Aorta (tissue), 5 donors: ENCODE results near the gene C1QTNF6. TPM values are rescaled to one million over a fixed set of nuclear protein-coding genes. Genes with fewer than 3 reads are reported as not detected.

ENCODE experiments used
- ATAC-seq: fragments of 200-7000 bp; cut with Tn5 transposase; one replicate; pipeline ENCODE4 v1.9.1; 2022; ENCODE audit warnings: moderate library complexity; ENCODE audit not compliant: low FRiP score
- DNase-seq, 2 donors: peaks; one replicate each; pipeline ENCODE4 v3.0.0-alpha.2; 2020
- H3K27ac ChIP-seq, 2 donors: one replicate each; pipeline ENCODE4 v1.5.1; 2013; ENCODE audit warnings: low read length in 2 of 2, mild to moderate bottlenecking in 2 of 2, moderate library complexity in 2 of 2, control low read depth in 1 of 2, inconsistent platforms in 1 of 2, low read depth in 1 of 2
- H3K27me3 ChIP-seq, 2 donors: one replicate each; pipeline ENCODE4 v1.6.1; 2013; ENCODE audit warnings: control low read depth in 1 of 2, low read length in 1 of 2, mild to moderate bottlenecking in 1 of 2, moderate library complexity in 1 of 2; ENCODE audit not compliant: insufficient read depth in 2 of 2, control insufficient read depth in 1 of 2
- H3K36me3 ChIP-seq, 2 donors: one replicate each; pipeline ENCODE4 v1.6.1; 2013; ENCODE audit warnings: control low read depth in 1 of 2, low read length in 1 of 2, mild to moderate bottlenecking in 1 of 2; ENCODE audit not compliant: insufficient read depth in 2 of 2, control insufficient read depth in 1 of 2
- H3K4me1 ChIP-seq, 2 donors: one replicate each; pipeline ENCODE4 v1.6.1; 2013; ENCODE audit warnings: low read length in 2 of 2, control low read depth in 1 of 2, mild to moderate bottlenecking in 1 of 2, moderate library complexity in 1 of 2; ENCODE audit not compliant: insufficient read depth in 2 of 2, control insufficient read depth in 1 of 2
- H3K4me3 ChIP-seq, 2 donors: one replicate each; pipeline ENCODE4 v1.5.1; 2013; ENCODE audit warnings: low read length in 2 of 2, control low read depth in 1 of 2, mild to moderate bottlenecking in 1 of 2
- H3K9me3 ChIP-seq: one replicate; pipeline ENCODE4 v1.6.1; 2013; ENCODE audit warnings: mild to moderate bottlenecking, low read length; ENCODE audit not compliant: control insufficient read depth
- WGBS, 2 donors: extraction: QIAGEN DNeasy Blood & Tissue Kit; methylation state at CpG; one replicate each; pipeline ENCODE4 v1.1.7; 2013; 5-methylcytosine and 5-hydroxymethylcytosine counted together
- intact Hi-C, 2 donors: fragments of 100-400 bp; cut with DNase I; formaldehyde crosslinking; loops; one replicate each; pipeline versions ENCODE4 v1.14.2 to v1.15.0; 2022
- polyA plus RNA-seq, 2 donors: library from polyadenylated mRNA; stranded (reverse); fragments of 200-250 nt; gene quantifications; one replicate each; pipeline ENCODE4 v1.2.3, GENCODE V29; 2013
- total RNA-seq, 2 donors: library from RNA; stranded (reverse); fragmentation: NEBNext Ultra II Directional; extraction: Animal tissue kit (Norgen Biotek cat#: 25700); gene quantifications; one replicate each; pipeline ENCODE4 v1.2.1, GENCODE V29; 2021
- donor health status: healthy with polysubstance abuse.
- donor health status: Bipolar disorder and iron deficiency.
- donor health status: DM: no; HTN: no; CAD: no.
- donor health status: DM: no; HTN: no; CAD: no.
- donor health status: DM: yes; HTN: yes; CAD: no.

The C1QTNF6 gene
- total and polyA plus RNA-seq, 4 donors, result 2.4 to 11.9 (median 5.1) TPM

- no peaks in the 10 kb centered on the region for H3K27me3 ChIP-seq
- H3K27ac ChIP-seq, result no peak overlapping the region
- WGBS, 2 donors, result 86 to 92% methylated on average over 22 of the region's 22 CpGs
- H3K4me1 ChIP-seq, result no peaks in the 10 kb centered on the region
- peaks cover 2% of the 10 kb centered on the region for H3K9me3 ChIP-seq
- intact Hi-C loops, result no loop called here
- no peak for DNase-seq
- no peak overlapping the region for H3K4me3 ChIP-seq
- no peaks in the 10 kb centered on the region for H3K36me3 ChIP-seq
- ATAC-seq, result no peak
Measured at GRCh38 chr22:37163575-37164504, 24.2 kb downstream of the C1QTNF6 start.

GRCh38 chr22:37163096-37163489, 25.0 kb downstream of the C1QTNF6 start:
- DNase-seq (no peak), ATAC-seq (no peak)
- no peaks in the 10 kb centered on the region for H3K27me3 ChIP-seq
- 85 to 86% methylated on average over 5 of the region's 5 CpGs for WGBS, 2 donors
- no peak overlapping the region for H3K4me3 ChIP-seq
- no peak overlapping the region for H3K27ac ChIP-seq
- H3K9me3 ChIP-seq, result peaks cover 2% of the 10 kb centered on the region
- no peaks in the 10 kb centered on the region for H3K36me3 ChIP-seq
- H3K4me1 ChIP-seq, result no peaks in the 10 kb centered on the region
- intact Hi-C loops, result no loop called here

- ATAC-seq (no peak), DNase-seq (no peak)
- no peaks in the 10 kb centered on the region for H3K4me1 ChIP-seq
- 79 to 83% methylated on average over 11 of the region's 11 CpGs for WGBS, 2 donors
- no peak overlapping the region for H3K4me3 ChIP-seq
- H3K36me3 ChIP-seq, result no peaks in the 10 kb centered on the region
- H3K9me3 ChIP-seq, result peaks cover 2% of the 10 kb centered on the region
- H3K27ac ChIP-seq, result no peak overlapping the region
- H3K27me3 ChIP-seq, result no peaks in the 10 kb centered on the region
- intact Hi-C loops, result no loop called here
Measured at GRCh38 chr22:37162221-37163095, 25.6 kb downstream of the C1QTNF6 start.

DNA sequence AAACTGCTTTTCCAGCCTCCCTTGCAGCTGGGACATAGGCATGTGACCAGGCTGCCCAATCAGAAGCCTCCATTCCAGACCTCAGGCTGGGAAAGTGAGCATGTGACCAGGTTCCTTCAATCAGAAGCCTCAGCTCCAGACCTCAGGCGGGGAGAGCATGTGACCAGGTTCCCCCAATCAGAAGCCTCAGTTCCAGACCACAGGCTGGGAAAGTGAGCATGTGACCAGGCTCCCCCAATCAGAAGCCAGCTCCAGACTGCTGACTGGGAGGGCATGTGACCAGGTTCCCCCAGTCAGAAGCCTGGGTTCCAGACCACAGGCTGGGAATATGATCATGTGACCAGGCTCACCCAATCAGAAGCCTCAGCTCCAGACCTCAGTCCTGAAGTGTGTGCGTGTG, 26.6 kb downstream of the C1QTNF6 start:
- Histone ChIP-seq H3K27ac (no peak overlapping the region), H3K4me3 (no peak overlapping the region), H3K9me3 (peaks cover 2% of the 10 kb centered on the region), H3K27me3 (no peaks in the 10 kb centered on the region), H3K36me3 (no peaks in the 10 kb centered on the region), H3K4me1 (no peaks in the 10 kb centered on the region)
- WGBS, 2 donors, result 96 to 97% methylated on average over 2 of the region's 2 CpGs
- ATAC-seq (no peak), DNase-seq (no peak)
- intact Hi-C loops, result no loop called here

DNA sequence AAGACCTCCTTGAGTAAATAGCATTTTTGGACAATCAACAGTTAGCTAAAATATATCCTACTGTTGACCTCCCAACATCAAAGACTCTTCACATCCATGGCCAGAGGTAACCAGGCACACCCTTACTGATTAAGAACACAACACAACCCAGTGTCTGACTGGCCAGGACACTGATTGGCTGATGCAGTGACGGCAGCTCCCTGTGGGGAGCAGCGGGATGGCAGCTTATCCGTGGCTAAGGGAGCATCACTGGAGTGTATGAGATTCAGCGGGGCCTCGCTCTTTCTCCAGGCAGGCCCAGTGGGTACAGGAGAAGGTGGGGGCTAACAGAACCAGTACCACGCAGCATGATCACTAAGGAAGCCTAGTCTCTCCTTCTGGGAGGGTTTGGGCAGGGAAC, 28.0 kb downstream of the C1QTNF6 start:
- 52 to 55% methylated on average over 6 of the region's 6 CpGs for WGBS, 2 donors
- intact Hi-C loops, result no loop called here

DNA sequence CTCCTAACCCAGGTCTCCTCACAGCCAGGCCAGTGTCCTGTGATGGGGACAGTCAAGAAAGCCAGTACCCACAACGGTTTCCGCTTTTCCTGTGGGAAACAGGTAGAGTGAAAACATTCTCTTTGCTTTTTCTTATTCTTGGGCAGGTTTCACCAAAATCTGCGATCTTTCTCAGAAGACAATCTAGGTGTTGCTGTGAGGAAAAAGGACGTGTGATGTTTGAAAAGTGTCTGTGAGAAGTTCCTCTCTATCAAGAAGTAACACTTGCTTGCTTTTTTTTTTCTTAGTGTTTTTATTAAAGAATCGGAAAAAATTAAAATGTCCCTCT, 29.1 kb downstream of the C1QTNF6 start:
- Histone ChIP-seq H3K27me3 (no peaks in the 10 kb centered on the region), H3K27ac (no peak overlapping the region)

More for the DNA sequence above, 28.0 kb downstream of the C1QTNF6 start:
- Histone ChIP-seq H3K36me3 (no peaks in the 10 kb centered on the region), H3K9me3 (peaks cover 5% of the 10 kb centered on the region), H3K27me3 (no peaks in the 10 kb centered on the region), H3K27ac (no peak overlapping the region), H3K4me3 (no peak overlapping the region), H3K4me1 (no peaks in the 10 kb centered on the region)
- DNase-seq, result no peak
- no peak for ATAC-seq

DNA sequence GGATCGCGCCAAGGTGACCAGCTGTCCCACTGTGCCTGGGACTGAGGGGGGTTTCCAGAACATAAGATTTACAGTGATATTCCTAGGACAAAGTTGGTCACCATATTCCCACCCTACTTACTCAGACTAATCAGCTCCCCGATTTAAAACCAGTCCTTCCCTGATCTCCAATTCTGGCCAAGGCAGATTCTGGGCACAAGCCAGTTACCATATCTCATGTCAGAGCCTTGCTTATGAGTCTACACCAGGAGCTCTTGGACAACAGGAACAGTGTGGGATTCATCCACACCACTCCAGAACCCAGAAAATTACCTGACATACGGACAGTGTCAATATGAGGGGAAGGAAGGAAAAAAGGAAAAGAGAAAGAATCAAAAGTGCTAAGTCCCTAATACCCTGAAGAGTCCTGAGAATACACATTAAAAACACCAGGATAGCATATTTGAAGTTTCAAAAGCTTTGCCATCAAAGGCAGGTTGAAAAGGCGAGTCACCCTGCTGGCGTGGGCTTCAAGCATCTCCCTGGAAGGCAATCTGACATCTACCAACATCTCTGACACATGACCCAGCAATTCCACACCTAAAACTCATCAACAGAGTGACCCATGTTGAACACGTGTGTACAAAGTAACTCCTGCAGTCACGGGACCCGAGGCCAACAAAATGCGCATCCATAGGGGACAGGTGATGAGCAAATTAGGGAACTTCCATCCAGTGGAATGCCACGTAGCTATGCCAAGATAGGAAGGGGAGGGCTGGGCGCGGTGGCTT, 30.3 kb downstream of the C1QTNF6 start:
- WGBS, 2 donors, result 70 to 72% methylated on average over 13 of the region's 13 CpGs
- ATAC-seq (no peak), DNase-seq (no peak)
- H3K4me1 ChIP-seq, result no peaks in the 10 kb centered on the region
- no peaks in the 10 kb centered on the region for H3K36me3 ChIP-seq
- H3K27me3 ChIP-seq, result no peaks in the 10 kb centered on the region
- no peak overlapping the region for H3K4me3 ChIP-seq
- intact Hi-C loops, result no loop called here
- peaks cover 5% of the 10 kb centered on the region for H3K9me3 ChIP-seq
- H3K27ac ChIP-seq, result no peak overlapping the region

More for the DNA sequence above, 29.1 kb downstream of the C1QTNF6 start:
- H3K36me3 ChIP-seq, result no peaks in the 10 kb centered on the region
- no peak overlapping the region for H3K4me3 ChIP-seq
- ATAC-seq, result no peak
- no peaks in the 10 kb centered on the region for H3K4me1 ChIP-seq
- intact Hi-C loops, result no loop called here
- WGBS, 2 donors, result 69 to 76% methylated on average over 5 of the region's 5 CpGs
- peaks cover 5% of the 10 kb centered on the region for H3K9me3 ChIP-seq
- DNase-seq, result no peak

DNA sequence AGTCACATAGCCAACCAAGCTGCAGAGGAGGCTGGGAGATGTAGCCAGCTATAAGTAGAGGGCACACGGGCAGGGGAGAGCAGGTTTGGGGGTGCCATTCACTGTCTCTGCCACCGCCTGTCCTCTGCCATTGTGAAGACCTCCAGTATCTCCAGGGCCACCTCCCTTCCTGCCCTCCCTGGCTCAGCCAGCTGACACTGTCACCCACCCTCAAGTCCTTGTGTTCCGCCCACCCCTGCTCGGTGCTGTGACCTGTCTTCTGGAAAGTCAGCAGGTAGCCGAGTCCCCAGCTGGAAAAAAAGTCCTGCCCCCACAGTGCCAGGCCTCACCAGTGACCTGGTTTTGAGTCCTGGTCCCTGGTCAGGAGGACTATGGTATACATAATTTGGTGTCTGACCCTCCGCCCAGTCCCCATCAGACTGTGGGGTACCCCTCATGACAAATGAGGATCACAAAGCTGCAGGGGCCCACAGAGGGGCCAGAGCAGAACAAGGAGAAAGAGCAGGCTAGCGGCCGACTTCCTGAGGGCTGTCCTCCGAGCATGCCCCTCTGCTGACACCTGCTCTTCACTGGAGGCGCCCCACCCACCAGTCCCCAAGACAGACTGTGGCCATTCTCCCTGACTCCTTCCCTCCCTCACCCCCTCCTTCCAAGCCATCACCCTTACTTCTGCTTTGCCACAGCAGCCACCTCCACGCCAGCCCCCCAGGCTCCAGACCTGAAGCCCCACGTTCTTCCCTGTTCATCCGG, 31.2 kb downstream of the C1QTNF6 start:
- intact Hi-C loops, result no loop called here
- DNase-seq, result no peak
- H3K9me3 ChIP-seq, result peaks cover 5% of the 10 kb centered on the region
- H3K27ac ChIP-seq, result no peak overlapping the region
- no peaks in the 10 kb centered on the region for H3K4me1 ChIP-seq
- ATAC-seq, result no peak
- H3K27me3 ChIP-seq, result no peaks in the 10 kb centered on the region
- no peaks in the 10 kb centered on the region for H3K36me3 ChIP-seq
- 75 to 77% methylated on average over 11 to 13 of the region's 13 CpGs for WGBS, 2 donors
- no peak overlapping the region for H3K4me3 ChIP-seq
